Umbilical cord (tissue), 2 donors: ENCODE measurements around the gene FCRL6. TPM values are rescaled to one million over a fixed set of nuclear protein-coding genes. Genes with fewer than 3 reads are reported as not detected.

Experiments
- DNase-seq: peaks from one replicate; pipeline ENCODE4 v3.0.0-alpha.2; 2015; ENCODE audit warnings: low spot score
- total RNA-seq: library from RNA; depleted of rRNA; stranded (reverse); fragments of >200 nt; gene quantifications from one replicate; pipeline ENCODE4 v1.2.3, GENCODE V29; 2014; ENCODE audit warnings: low replicate concordance; ENCODE audit not compliant: insufficient read depth

Gene FCRL6, protein sequence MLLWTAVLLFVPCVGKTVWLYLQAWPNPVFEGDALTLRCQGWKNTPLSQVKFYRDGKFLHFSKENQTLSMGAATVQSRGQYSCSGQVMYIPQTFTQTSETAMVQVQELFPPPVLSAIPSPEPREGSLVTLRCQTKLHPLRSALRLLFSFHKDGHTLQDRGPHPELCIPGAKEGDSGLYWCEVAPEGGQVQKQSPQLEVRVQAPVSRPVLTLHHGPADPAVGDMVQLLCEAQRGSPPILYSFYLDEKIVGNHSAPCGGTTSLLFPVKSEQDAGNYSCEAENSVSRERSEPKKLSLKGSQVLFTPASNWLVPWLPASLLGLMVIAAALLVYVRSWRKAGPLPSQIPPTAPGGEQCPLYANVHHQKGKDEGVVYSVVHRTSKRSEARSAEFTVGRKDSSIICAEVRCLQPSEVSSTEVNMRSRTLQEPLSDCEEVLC
- 14.7 TPM for total RNA-seq

DNA sequence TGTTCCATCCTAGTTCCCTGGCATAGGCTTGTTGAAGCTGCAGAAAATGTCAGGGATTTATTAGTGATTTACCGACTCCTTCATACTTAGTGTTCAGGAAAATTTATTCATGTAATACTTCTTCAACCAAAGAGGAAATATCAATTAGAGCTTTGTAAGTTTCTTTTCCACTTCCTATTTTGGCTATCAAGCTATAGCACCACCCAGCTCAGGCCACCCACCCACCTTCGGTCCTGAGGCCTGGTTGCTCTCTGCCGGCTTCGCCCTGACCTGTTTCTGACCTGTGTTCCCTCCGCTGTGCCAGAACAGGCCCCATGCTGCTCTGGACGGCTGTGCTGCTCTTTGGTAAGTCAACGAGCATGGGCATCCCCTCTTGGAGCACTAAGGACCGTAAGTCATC, at the start of gene FCRL6:
Gene FCRL6 (plus strand): TSS at position 250 of the 400 bp plus-strand sequence. CDS start 65 bp downstream, at position 315.
- no peak for DNase-seq

DNA sequence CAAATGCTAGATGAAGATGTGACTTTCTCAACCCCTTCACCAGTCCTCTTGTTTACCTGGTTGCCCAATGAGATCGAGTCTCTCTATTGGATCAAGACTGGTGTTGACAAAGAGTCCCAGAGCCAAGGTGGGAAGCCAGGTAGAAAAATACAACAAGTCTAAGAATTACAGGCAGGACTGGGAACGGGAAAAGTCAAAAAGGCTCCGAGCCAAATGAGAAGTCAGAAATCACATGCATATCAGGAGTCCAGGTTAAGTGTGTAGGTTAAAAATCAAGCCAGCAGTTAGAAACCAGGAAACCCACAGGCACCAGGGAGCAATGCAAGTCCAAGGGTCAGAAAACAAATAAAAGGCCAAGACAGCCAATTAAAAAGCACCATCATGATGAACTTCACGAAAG, 48.8 kb upstream of the FCRL6 start:
- DNase-seq: no peak

DNA sequence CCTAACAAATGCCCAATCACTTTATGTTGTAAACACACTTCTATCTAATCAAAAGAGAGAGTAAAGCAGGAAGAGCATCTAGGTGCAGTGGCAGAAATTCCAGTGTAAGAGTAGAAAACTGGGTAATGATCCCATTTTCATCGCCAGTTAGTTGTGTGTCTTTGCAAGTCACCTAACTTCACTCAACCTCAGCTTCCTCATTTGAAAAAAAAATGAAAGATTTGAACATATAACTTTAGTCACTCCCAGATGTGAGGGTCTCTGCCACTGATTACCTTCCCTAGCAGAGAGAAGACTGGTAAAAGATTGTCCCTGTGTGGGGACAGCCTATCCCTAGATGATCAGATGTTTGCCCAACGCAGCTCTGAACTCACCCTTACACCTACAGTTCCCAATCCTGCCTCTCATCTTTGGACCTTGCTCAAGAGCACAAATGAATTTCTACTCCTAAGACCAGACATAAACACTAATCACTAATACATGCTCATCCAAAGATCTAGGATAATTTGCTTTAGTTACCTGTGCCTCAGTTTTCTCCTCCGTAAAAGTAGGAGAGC, 46.6 kb upstream of the FCRL6 start:
- DNase-seq: no peak

DNA sequence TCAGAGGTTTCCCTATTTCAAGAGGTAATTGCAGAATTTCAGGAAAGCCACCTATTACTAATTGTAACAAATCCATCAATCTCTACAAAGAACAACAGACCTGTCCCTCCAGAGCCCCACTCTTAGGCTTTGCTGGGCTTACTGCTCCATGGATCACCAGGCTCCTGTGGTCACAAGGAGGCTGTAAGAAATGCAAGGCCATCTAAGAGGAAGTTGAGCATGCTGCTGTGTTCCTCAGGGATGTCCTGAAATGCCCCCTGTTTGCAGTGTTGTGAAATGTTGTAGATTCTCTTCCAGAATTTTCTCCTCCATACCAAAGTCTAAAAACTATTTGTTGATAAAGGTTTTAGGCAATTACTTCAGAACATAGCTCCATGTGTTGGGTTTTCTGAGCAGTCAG, 45.8 kb upstream of the FCRL6 start:
- no peak for DNase-seq

DNA sequence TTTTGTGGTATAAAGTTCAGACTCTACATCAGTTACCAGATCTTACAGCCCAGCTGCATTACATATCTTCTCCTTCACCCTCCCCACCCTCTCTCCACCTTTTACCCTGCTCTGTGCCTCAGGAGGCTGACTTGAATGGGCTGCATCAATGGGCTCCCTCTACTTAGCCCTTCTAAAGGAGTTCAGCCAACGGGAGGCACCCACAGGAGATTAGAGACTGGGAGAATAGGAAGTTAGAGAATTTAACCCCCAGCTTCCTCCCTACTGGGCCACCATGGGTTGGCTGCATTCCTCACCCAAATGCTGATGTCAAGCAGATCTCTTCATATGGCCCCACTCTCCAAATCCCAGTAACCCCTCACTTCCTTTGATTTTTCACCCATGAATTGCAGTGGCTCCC, 38.5 kb upstream of the FCRL6 start:
- DNase-seq: no peak

DNA sequence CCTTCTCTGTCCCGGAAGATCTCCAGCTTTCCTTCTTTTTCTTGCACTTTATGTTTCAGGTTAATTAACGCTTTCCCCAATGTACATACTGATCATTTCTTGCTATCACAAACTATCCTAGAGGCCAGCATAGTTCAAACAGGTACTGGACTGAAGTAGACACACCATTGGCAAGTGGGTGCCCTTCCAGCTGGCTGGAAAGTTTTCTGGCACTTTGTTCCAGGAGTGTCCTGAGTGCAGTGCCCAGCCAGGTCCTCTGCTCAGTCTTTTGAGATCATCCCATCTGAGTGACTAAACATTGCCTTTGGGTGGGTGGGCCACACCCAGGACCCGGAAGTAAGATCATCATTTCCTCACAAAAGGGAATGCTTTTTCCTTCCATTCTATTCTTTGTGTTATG, 36.4 kb upstream of the FCRL6 start:
- no peak for DNase-seq

DNA sequence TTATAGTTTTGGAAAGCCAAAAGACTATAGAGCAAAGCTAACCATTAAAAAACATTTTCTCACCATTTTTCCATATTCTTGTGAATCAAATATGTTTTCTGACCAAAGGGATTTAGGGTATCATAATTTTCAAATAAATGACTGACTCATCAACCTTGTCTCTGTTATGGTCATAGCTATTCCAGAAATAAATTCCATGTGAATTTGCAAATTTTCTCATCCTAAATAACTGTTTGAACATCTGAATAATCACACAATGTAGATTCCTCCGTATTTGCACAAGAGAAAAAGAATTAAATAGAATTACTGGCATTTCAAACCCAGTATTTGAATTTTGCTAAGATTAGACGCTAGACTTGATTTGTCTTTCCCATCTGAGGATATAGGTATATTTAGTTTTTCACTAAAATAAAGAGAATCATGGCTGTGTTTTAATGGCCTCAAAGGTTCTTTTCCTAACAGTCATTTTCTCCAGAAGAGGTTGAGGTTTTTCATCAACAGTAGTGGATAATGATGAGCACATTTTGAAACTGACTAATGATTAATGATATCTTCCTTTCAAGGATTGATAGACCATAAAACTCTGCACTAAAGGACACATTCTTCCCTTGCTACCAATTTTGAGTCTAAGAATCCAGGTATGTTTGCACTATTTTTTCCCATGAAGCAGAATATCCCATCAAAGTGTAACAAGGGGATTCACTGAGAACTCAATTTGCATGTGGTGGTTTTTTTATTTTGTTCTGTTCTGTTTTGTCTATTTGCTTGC, 30.8 kb upstream of the FCRL6 start:
- no peak for DNase-seq

DNA sequence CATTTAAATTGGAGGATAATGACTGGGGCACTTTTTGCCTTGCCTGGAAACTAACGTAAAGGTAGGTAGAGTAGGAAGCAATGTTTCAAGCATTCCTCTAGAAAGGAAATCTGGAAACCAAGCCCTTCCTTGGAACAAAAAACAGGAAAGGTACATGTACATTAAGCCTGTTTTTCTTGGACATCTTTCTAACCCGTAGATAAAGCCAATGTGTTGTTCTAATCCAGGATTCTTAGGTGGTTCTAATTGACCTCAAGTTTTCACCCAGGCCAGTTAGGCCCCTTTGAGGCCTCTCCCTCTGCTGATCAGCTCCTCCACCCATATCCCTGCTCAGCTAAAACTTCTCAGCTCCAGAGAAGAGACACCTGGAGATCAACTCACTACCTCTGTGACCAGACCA, 27.7 kb upstream of the FCRL6 start:
- no peak for DNase-seq

DNA sequence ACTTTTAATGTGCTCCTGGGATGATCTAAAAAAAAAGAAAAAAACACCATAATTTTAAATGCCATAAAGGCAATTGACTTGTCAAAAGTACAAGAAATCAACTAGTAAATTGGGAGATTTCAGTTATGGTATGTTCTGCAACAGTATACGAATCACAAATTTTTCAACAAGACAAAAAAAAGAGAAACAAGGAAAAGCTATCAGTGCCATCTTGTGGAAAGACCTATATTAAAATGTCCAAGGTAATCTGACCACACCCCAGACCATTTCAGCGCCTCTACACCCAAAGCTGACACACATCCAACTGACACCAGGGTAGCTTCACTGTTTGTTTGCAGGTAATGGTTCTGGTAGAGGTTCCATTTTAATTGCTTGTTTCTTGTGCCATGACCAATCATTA, 26.4 kb upstream of the FCRL6 start:
- DNase-seq: no peak

DNA sequence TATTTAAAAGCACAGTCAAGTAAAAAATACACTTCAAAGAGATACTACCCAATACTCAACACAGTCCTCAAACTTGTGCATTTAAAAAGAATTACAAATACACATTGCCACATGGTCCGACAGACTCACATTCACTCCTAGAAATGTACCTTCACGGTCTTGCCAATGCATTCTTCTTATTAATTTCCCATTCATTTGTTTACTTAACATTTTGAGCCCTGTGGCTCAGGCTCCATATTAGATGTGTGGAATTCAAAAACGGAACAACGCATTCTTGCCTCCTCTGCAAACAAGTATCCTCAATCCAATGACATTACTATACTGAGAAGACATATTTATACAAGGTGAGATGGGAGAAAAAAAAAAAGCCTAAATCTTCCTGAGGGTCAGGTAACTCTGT, 23.9 kb upstream of the FCRL6 start:
- DNase-seq: no peak

DNA sequence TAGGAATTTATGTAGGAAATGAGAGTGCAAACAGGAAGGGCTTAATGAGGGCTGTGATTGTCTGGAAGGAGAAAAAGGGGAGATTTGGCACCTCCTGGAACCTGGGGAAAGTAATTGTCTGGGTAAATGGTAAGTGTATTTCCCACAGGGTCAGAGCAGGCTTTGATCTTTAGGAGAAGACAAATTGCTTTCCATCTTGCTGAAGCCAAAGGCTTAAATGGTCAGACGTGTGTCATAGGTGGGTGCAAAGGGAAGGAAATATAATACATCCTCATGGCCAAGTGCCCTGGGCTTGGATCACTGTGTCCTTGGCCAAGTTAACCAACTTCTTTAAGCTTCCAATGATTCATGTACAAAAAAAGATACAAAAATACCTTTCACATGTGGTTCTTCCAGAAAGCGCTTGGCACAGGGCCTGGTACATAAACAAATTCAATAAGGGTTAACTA, 22.7 kb upstream of the FCRL6 start:
- DNase-seq: peak; percentile 32

DNA sequence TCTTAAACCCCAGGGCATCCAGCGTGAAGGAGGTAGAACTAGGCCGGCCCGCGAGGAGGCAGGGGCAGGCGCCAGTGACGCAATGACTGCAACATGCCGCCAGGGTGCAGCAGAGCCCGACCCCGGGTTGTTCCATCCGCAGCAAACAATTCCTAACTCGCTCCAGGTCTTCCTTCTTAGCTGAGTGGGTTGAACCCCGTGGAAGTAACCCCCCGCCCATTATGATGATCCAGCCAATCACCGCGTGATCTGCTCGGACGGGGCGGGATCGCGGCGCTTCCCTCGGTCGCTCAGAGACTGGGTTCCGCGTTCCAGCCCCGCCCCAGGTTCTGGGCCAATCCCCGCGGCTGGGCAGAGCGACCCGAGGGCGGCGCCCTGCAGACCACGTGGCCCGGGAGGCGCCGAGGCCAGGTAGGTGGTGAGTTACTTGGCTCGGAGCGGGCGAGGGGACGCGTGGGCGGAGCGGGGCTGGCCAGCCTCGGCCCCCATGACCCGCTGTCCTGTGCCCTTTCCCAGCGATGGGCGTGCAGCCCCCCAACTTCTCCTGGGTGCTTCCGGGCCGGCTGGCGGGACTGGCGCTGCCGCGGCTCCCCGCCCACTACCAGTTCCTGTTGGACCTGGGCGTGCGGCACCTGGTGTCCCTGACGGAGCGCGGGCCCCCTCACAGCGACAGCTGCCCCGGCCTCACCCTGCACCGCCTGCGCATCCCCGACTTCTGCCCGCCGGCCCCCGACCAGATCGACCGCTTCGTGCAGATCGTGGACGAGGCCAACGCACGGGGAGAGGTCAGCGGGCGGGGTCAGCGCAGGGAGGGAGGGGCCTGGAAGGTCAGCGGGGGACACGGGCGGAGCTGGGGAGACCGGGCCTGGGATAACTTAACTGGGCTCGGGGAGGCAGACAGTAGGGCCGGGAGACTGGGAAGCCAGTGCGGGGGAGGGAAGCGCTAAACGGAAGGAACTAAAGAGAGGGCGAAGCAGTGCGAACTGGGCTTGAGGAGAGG, 21.3 kb upstream of the FCRL6 start, which contains the start of gene DUSP23:
Gene DUSP23 (plus strand): TSS at position 380 of the 1,000 bp plus-strand sequence. CDS start 139 bp downstream, at position 519.
- DNase-seq: peak; percentile 99

DNA sequence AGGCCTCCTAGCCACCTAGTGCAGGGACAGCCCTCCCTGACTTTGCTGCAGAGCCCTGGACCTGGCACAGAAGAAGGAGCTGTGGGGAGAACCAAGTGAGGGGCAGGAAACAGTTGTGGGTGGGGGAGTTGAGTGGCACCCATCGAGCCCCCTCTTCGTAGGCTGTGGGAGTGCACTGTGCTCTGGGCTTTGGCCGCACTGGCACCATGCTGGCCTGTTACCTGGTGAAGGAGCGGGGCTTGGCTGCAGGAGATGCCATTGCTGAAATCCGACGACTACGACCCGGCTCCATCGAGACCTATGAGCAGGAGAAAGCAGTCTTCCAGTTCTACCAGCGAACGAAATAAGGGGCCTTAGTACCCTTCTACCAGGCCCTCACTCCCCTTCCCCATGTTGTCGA, 20.2 kb upstream of the FCRL6 start:
- no peak for DNase-seq

DNA sequence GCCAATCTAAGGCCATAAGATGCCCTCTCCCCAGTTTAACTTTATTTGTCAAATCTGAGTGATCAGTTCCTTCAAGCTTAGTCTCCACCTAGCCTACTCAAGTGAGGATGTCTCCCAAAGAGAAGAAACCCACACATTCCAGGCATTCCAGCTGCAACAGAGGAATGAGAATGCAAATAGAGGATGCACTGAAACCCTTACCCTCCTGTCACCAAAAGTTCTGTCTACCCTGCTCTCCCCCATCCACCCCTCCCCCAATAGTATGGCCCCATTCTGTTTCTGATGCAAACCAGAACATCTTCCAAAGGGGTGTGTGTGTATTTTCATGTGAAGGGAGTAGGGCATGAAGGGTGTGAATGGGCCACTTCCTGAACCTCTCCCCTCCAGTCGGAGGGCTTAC, 18.4 kb upstream of the FCRL6 start:
- DNase-seq: no peak

DNA sequence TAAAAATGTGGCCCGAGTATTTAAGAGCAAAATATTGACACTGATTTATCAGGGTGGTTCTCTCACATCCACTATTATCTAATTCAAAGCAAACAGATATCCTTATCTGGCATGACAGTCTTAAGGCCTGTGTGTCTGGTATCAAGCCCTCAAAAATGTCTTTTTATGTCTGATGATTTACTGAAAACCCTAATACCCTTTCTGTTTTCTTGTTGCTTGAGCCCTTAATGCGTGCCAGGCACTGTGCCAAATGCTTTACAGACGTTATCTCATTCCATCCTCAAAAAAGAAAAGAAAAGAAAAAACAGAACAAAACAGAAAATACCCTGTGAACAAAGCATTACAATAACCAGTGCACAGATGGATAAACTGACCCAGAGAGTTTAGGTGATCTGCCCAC, 15.7 kb upstream of the FCRL6 start:
- DNase-seq: peak; percentile 96

DNA sequence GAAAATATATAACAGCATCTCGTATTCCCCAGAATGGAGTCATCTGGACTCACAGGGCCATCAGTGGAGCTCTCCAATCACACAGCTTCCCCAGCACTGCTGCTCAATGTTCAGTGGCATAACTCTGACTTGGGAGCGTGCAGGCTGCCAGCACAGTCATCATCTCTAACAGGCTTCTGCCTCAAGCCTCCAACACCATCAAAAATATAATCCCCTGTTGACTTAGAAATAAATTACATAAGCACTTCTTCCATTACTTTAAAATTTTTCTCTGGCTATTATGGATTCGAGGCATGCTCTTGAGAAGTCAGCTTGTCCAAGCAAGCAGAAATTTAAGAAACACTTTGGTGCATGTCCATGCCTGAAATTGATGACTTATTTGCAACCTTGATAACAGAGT, 15.2 kb upstream of the FCRL6 start:
- peak; percentile 95 for DNase-seq

DNA sequence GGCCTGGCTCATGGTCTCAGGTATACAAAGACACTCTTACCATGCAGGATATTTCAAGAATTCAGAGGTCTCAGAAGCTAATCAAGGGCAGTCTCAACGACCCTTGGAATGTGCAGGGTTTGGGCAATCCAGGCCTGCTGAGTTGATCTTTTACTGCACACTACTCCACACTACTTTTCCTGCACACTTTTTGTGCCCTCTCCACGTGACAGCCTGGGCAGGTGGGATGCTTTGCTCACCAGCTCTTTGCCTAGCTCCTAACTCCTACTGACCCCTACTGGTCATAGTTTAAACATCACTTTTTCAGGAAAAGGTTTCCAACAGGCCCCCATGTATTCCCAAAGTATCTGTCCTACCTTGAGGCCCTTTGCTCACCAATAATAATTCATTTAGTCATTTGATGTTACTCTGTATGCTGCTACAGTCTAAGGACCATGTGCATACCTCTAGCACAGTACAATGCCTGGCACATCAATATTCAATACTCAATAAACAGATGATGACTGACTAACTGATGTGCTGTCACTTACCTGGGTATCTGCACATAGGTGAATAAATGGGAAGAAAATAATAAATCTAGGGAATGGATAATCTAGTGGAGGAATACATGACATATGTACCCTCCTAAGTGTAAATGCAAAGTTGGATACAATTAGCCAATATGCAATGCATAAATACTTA, 11.8 kb upstream of the FCRL6 start:
- DNase-seq: no peak

DNA sequence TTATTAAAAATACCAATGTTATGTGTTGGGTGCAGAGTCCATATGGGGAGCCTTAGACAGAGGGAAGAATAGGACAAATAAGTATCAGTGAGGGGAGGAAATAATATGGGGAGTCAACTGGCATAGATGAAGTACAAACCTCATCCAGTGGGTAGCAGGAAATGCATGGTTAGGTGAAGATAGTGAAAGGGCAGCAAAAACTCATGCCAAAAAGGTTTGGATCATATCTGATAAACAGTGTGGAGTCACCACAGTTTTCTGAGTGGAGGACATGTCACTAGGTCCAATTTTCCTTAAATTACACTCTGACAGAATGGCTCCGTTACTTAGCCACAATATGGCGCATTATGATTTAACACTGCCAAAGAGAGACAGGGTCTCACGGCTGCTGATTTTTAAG, 11.1 kb upstream of the FCRL6 start:
- no peak for DNase-seq

DNA sequence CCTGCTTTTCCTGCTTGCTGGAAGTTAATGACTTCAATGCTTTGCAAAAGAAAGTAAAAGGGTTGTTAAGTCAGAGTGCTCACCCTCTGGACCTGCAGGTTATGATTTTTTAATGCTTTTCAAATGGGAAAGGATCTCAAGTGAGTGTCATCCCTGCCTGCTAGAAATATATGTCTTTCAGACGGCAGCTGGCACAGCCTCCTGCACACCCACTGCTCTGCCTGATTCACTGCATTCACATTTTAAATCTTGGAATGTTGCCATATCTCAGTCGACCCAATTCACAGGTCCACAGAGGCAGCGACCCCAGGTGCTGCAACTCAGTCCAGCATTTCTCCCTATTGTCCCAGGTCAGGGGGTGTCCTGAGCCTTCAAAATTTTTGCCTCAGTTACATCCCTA, 10.7 kb upstream of the FCRL6 start:
- peak; percentile 43 for DNase-seq

DNA sequence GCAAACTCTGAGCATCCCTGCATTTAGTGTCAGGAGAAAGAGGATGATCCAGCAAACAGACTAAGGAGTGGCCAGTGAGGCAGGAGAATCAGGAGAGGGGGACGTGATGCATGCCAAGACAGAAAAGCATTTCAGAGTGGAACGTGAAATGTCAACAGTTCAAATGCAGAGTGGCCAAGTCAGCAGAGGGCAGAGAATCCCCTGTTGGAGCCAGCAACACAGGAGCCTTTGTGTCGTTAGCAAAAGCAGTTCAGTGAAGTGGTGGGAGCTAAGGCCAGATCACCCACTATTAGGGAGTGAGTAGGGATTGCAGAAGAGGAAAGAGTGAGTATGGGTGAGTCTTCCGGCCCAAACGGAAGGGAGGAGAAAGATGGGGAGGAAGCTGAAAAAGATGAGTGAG, 6.6 kb upstream of the FCRL6 start:
- DNase-seq: no peak

DNA sequence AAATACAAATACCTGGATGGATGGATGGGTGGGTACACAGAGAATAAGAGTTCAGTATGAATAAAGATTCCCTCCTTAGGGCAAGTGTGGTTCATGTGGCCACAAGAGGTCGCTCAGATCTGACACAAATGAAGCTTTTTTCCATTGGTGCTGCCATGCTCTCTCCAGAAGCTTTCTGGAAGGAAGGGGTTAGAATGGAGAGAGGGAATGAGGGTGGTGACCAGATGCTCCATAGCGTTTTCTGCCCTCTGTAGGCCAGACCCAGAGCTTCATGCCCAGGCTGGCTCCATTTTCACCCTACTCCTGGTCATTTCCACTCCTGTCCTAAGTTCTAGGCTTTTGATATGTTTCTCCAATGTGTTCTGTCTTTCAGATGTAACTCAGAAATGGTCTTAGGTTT, 3.3 kb upstream of the FCRL6 start:
- DNase-seq: peak; percentile 79
